DOHH2 (cell line): Measurements from ENCODE around the gene HSPA13.

Source experiments
- H3F3A ChIP-seq: fragments of 200-600 bp; sonication (generic), shearing (Covaris generic); 2 replicates; pipeline ENCODE4 v1.6.0; 2016; ENCODE audit warnings: antibody characterized with exemption, mild to moderate bottlenecking; ENCODE audit not compliant: control insufficient read depth, insufficient read depth
- H3K27ac ChIP-seq: fragments of 200-600 bp; sonication (generic); 2 replicates; pipeline ENCODE4 v1.5.1; 2014; ENCODE audit warnings: low read depth, mild to moderate bottlenecking, low read length, moderate library complexity
- H3K27me3 ChIP-seq: fragments of 200-600 bp; sonication (generic); 2 replicates; pipeline ENCODE4 v1.6.1; 2014; ENCODE audit warnings: mild to moderate bottlenecking, low read length, mixed read lengths; ENCODE audit not compliant: control insufficient read depth
- H3K36me3 ChIP-seq: fragments of 200-600 bp; sonication (generic); 2 replicates; pipeline ENCODE4 v1.6.1; 2014; ENCODE audit warnings: mild to moderate bottlenecking, low read length, moderate library complexity, mixed read lengths; ENCODE audit not compliant: control insufficient read depth
- H3K4me1 ChIP-seq: fragments of 200-600 bp; sonication (generic); 2 replicates; pipeline ENCODE4 v1.6.1; 2014; ENCODE audit warnings: mild to moderate bottlenecking, low read length, mixed read lengths; ENCODE audit not compliant: control insufficient read depth
- H3K4me2 ChIP-seq: fragments of 200-600 bp; sonication (generic); 2 replicates; pipeline ENCODE4 v1.6.0; 2014; ENCODE audit warnings: mild to moderate bottlenecking, low read length, moderate library complexity
- H3K4me3 ChIP-seq: fragments of 200-600 bp; sonication (generic); 2 replicates; pipeline ENCODE4 v1.5.1; 2014; ENCODE audit warnings: mild to moderate bottlenecking, low read length, mixed read lengths
- H3K79me2 ChIP-seq: fragments of 200-600 bp; sonication (generic); 2 replicates; pipeline ENCODE4 v1.6.1; 2014; ENCODE audit warnings: mild to moderate bottlenecking, low read length, mixed read lengths; ENCODE audit not compliant: control insufficient read depth
- H3K9me2 ChIP-seq: fragments of 200-600 bp; sonication (generic); replicated peaks from 2 replicates; pipeline ENCODE4 v1.6.1; 2014; ENCODE audit warnings: mild to moderate bottlenecking, low read length, mixed read lengths; ENCODE audit not compliant: control insufficient read depth
- H3K9me3 ChIP-seq: fragments of 200-600 bp; sonication (generic); 2 replicates; pipeline ENCODE4 v1.6.1; 2014; ENCODE audit warnings: antibody characterized with exemption, low read length, mixed read lengths; ENCODE audit not compliant: control insufficient read depth, insufficient read depth
- H4K20me1 ChIP-seq: fragments of 200-600 bp; sonication (generic); 2 replicates; pipeline ENCODE4 v1.6.0; 2014; ENCODE audit warnings: low read depth, mild to moderate bottlenecking, antibody characterized with exemption, low read length, moderate library complexity; ENCODE audit not compliant: control insufficient read depth, insufficient read depth
- EZH2phosphoT487 ChIP-seq: fragments of 200-600 bp; sonication (generic); IDR thresholded peaks from 2 replicates; pipeline ENCODE4 v1.6.1; 2017; ENCODE audit warnings: borderline replicate concordance, mild to moderate bottlenecking, antibody characterized with exemption, low read length, moderate library complexity, mixed read lengths
- TF ChIP-seq, protein P1 (sequence below): fragments of 200-600 bp; sonication (generic); IDR thresholded peaks from one replicate; pipeline ENCODE4 v1.5.1; 2014; ENCODE audit warnings: antibody characterized with exemption, mild to moderate bottlenecking, low read depth, low read length; ENCODE audit not compliant: poor library complexity, severe bottlenecking

HSPA13 gene, protein sequence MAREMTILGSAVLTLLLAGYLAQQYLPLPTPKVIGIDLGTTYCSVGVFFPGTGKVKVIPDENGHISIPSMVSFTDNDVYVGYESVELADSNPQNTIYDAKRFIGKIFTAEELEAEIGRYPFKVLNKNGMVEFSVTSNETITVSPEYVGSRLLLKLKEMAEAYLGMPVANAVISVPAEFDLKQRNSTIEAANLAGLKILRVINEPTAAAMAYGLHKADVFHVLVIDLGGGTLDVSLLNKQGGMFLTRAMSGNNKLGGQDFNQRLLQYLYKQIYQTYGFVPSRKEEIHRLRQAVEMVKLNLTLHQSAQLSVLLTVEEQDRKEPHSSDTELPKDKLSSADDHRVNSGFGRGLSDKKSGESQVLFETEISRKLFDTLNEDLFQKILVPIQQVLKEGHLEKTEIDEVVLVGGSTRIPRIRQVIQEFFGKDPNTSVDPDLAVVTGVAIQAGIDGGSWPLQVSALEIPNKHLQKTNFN

DNA sequence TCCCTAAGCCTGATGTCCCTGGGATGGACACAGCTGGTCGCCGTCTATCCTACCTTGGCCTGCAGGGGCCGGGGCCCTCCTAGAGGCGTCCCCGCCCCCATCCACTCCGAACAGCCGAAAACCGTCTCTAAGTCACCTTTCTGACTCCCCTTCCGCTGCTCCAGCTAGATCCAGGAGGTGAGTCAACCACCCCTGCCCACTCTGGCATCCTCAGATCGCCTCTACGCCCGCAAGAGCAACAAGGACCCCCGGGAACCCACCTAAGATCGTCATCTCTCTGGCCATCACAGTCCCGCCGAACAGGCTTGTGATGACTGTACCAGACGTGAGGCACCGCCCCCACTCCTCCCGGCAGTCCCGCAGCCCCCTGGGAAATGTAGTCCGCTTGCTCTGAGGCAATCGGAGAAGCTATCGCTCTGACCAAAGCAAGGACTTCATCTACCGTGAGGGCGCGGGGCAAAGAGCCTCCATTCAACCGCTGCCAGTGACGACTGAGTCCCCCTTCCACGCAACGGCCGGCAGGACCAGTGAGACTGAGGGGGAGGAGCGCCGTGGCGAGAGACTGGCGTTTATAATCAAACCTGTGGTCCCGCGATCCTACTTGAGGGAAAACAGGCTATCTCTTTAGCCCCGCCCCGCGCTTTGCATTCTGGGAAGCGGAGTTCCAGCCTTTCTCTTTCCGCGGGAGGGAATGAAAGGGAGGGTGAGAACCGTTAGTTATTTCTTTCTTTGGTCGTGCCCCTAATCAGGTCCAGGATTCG lies at the start of gene HSPA13:
HSPA13 (minus strand) TSS at position 312 of the 761 bp plus-strand sequence; CDS start at position 285, 27 bp downstream.
- no peaks in the 10 kb centered on the region for H3K27me3 ChIP-seq
- H3K79me2 ChIP-seq = peaks cover 37% of the 10 kb centered on the region
- peak within 1 kb of the TSS; percentile 84 for H3K4me3 ChIP-seq
- peaks cover 20% of the 10 kb centered on the region for H3K36me3 ChIP-seq
- H3K4me1 ChIP-seq = peaks cover 28% of the 10 kb centered on the region
- H3F3A ChIP-seq = no peaks in the 10 kb centered on the region; the same call in 1 of the 2 replicates
- no peaks in the 10 kb centered on the region; the same call in 1 of the 2 replicates for H3K9me2 ChIP-seq
- peak within 1 kb of the TSS; percentile 38 for H3K27ac ChIP-seq
- no peaks in the 10 kb centered on the region for H3K9me3 ChIP-seq
- peak within 1 kb of the TSS; percentile 77 for H3K4me2 ChIP-seq
- TF ChIP-seq EZH2phosphoT487 = no peak
- TF ChIP-seq, protein P1, sequence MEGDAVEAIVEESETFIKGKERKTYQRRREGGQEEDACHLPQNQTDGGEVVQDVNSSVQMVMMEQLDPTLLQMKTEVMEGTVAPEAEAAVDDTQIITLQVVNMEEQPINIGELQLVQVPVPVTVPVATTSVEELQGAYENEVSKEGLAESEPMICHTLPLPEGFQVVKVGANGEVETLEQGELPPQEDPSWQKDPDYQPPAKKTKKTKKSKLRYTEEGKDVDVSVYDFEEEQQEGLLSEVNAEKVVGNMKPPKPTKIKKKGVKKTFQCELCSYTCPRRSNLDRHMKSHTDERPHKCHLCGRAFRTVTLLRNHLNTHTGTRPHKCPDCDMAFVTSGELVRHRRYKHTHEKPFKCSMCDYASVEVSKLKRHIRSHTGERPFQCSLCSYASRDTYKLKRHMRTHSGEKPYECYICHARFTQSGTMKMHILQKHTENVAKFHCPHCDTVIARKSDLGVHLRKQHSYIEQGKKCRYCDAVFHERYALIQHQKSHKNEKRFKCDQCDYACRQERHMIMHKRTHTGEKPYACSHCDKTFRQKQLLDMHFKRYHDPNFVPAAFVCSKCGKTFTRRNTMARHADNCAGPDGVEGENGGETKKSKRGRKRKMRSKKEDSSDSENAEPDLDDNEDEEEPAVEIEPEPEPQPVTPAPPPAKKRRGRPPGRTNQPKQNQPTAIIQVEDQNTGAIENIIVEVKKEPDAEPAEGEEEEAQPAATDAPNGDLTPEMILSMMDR = no peak
- peaks cover 3% of the 10 kb centered on the region; the same call in 1 of the 2 replicates for H4K20me1 ChIP-seq

DNA sequence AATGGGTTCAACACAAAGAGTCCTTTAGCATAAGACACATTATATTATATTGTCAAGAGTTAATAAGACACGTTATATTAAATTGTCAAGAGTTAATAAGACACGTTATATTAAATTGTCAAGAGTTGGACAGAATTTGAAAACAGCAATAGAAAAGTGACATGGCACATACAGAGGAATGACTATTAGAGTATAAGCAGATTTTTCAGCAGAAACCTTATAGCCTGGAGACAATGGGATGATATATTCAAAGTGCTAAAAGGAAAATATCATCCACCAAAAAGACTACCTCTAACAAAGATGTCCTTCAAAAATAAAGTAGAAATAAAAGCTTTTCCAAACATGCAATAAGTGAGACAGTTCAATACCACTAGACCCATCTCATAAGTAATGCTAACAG lies 36.0 kb upstream of the HSPA13 start:
- no peaks in the 10 kb centered on the region for H3F3A ChIP-seq

DNA sequence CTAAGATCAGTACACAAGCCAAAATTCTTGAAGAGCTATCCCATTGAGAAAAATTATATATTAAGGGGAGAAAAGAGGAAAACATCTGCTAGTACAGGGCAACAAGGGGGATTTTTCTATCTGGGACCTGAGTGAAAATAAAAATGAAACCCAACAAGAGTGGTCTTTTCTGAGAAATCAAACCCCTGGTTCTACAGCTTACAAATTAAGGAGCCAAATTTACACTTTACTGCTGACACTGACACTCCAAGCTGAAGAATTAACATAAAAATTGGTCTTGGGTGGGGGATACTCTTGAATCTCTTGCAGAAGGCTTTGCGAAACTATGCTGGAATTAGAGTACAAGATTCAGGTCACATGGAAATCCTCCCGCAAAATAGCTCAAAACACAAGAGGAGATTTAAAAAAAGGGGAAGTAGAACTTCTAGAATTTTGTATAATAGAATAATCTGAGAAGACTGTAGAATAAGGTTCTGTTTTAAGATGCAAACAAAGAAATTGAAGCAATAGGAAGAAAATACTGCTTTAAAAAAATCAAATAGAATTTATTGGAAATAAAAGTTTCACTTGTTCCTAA lies 32.1 kb upstream of the HSPA13 start:
- H3K36me3 ChIP-seq = no peaks in the 10 kb centered on the region
- TF ChIP-seq EZH2phosphoT487 = no peak
- TF ChIP-seq, protein P1 = no peak
- H3K4me2 ChIP-seq = no peak overlapping the region
- H3K9me2 ChIP-seq = no peaks in the 10 kb centered on the region
- H3K79me2 ChIP-seq = no peaks in the 10 kb centered on the region
- no peak overlapping the region for H3K4me3 ChIP-seq
- no peaks in the 10 kb centered on the region for H3F3A ChIP-seq
- H3K4me1 ChIP-seq = peaks cover 3% of the 10 kb centered on the region
- H3K9me3 ChIP-seq = peaks cover 5% of the 10 kb centered on the region; the same call in 1 of the 2 replicates
- no peaks in the 10 kb centered on the region for H4K20me1 ChIP-seq
- H3K27ac ChIP-seq = no peak overlapping the region
- no peaks in the 10 kb centered on the region for H3K27me3 ChIP-seq

More for the DNA sequence above, 36.0 kb upstream of the HSPA13 start:
- no peaks in the 10 kb centered on the region for H3K9me2 ChIP-seq
- H3K4me1 ChIP-seq = peaks cover 3% of the 10 kb centered on the region
- H3K79me2 ChIP-seq = no peaks in the 10 kb centered on the region
- H3K9me3 ChIP-seq = peaks cover 5% of the 10 kb centered on the region; the same call in 1 of the 2 replicates
- H3K27me3 ChIP-seq = no peaks in the 10 kb centered on the region
- H4K20me1 ChIP-seq = no peaks in the 10 kb centered on the region
- no peak overlapping the region for H3K4me2 ChIP-seq
- no peaks in the 10 kb centered on the region for H3K36me3 ChIP-seq
- H3K4me3 ChIP-seq = no peak overlapping the region
- TF ChIP-seq EZH2phosphoT487 = no peak
- TF ChIP-seq, protein P1 = no peak
- no peak overlapping the region for H3K27ac ChIP-seq
